HEK293T (cell line): ENCODE measurements around the gene PSME1.

ENCODE experiments used
- CTCF ChIA-PET: fragments of 350-600 bp; formaldehyde crosslinking; extraction: SDS; loops from one replicate; lab custom pipeline; 2021; ENCODE audit warnings: antibody characterized with exemption, inconsistent platforms; lab: Yijun Ruan, JAX
- POLR2A ChIA-PET: fragments of 350-600 bp; formaldehyde crosslinking; extraction: SDS; loops from one replicate; lab custom pipeline; 2020; ENCODE audit warnings: antibody characterized with exemption, inconsistent platforms; lab: Yijun Ruan, JAX
- DNase-seq: peaks from one replicate; pipeline ENCODE4 v3.0.0; 2012; ENCODE audit warnings: mixed read lengths; ENCODE audit errors: extremely low spot score
- ARNT ChIP-seq: fragments of 450-650 bp; IDR thresholded peaks from 2 replicates; pipeline ENCODE4 v1.6.1; 2017; ENCODE audit warnings: mild to moderate bottlenecking
- BHLHE40 ChIP-seq: fragments of 450-650 bp; IDR thresholded peaks from 2 replicates; pipeline ENCODE4 v1.6.1; 2016; ENCODE audit warnings: mild to moderate bottlenecking, moderate library complexity, borderline replicate concordance
- CTBP1 ChIP-seq: fragments of 450-650 bp; IDR thresholded peaks from 2 replicates; pipeline ENCODE4 v1.6.1; 2016; ENCODE audit warnings: borderline replicate concordance
- ELF4 ChIP-seq: fragments of 450-650 bp; IDR thresholded peaks from 2 replicates; pipeline ENCODE4 v1.6.1; 2017; ENCODE audit warnings: antibody characterized with exemption
- FOXA1 ChIP-seq: fragments of 450-650 bp; IDR thresholded peaks from 2 replicates; pipeline ENCODE4 v1.6.1; 2016; ENCODE audit warnings: mild to moderate bottlenecking
- FOXK2 ChIP-seq: fragments of 450-650 bp; IDR thresholded peaks from 2 replicates; pipeline ENCODE4 v1.6.1; 2016; ENCODE audit warnings: mild to moderate bottlenecking
- FOXM1 ChIP-seq: fragments of 450-650 bp; IDR thresholded peaks from 2 replicates; pipeline ENCODE4 v1.6.1; 2017; ENCODE audit warnings: mild to moderate bottlenecking, borderline replicate concordance
- HDGF ChIP-seq: fragments of 450-650 bp; IDR thresholded peaks from 2 replicates; pipeline ENCODE4 v1.6.1; 2017; ENCODE audit warnings: antibody characterized with exemption, borderline replicate concordance
- L3MBTL2 ChIP-seq: fragments of 450-650 bp; conservative IDR thresholded peaks from 2 replicates; pipeline ENCODE4 v1.6.1; 2016; ENCODE audit warnings: mild to moderate bottlenecking
- LEF1 ChIP-seq: fragments of 450-650 bp; IDR thresholded peaks from 2 replicates; pipeline ENCODE4 v1.6.1; 2017; ENCODE audit warnings: mild to moderate bottlenecking, borderline replicate concordance
- NFRKB ChIP-seq: fragments of 450-650 bp; IDR thresholded peaks from 2 replicates; pipeline ENCODE4 v1.6.1; 2016; ENCODE audit warnings: mild to moderate bottlenecking, moderate library complexity
- PKNOX1 ChIP-seq: fragments of 450-650 bp; IDR thresholded peaks from 2 replicates; pipeline ENCODE4 v1.6.1; 2016
- SP1 ChIP-seq: fragments of 450-650 bp; IDR thresholded peaks from 2 replicates; pipeline ENCODE4 v1.6.1; 2017
- SUZ12 ChIP-seq: fragments of 450-650 bp; IDR thresholded peaks from 2 replicates; pipeline ENCODE4 v1.6.1; 2016; ENCODE audit warnings: mild to moderate bottlenecking
- TARDBP ChIP-seq: fragments of 450-650 bp; IDR thresholded peaks from 2 replicates; pipeline ENCODE4 v1.6.1; 2016
- ZNF384 ChIP-seq: fragments of 450-650 bp; IDR thresholded peaks from 2 replicates; pipeline ENCODE4 v1.6.1; 2016

Gene PSME1

GRCh38 chr14:24116128-24116814, 19.7 kb upstream of the PSME1 start:
- ChIA-PET CTCF (interaction anchor here (0.6 to 3.9 kb wide), 4 partner anchors 8 to 59 kb away, joined by 3 to 30 read pairs (median 3); partner anchors contain the start of genes IRF9 and PSME1), POLR2A (interaction anchor here (1.1 to 4.6 kb wide), 7 partner anchors 20 to 30 kb away, joined by 3 to 56 read pairs (median 12); partner anchors contain the start of genes EMC9, PCK2, PSME1 and PSME2)
- DNase-seq: no peak
- TF ChIP-seq CTBP1 (no peak), FOXA1 (no peak), SP1 (no peak), LEF1 (no peak), HDGF (no peak), FOXM1 (no peak), ZNF384 (no peak), L3MBTL2 (no peak)

DNA sequence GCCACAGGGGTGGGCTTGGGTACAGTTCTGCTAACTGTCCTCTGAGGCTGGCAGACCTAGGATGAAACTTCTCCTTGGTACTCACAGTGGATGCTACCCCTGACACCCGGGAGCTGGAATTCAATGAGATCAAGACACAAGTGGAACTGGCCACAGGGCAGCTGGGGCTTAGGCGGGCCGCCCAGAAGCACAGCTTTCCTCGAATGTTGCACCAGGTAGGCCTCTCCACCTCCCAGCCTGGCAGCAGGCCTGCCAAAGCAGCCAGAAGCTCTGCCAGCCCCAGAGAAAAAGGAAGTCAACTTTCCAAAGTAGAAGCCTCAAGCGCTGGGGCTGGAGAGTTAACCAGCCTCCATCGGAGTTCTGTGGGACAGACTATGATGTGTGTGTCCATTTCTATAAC, 18.8 kb upstream of the PSME1 start:
- ChIA-PET POLR2A (interaction anchor here (1.1 to 4.6 kb wide), 5 partner anchors 19 to 29 kb away, joined by 3 to 56 read pairs (median 6); partner anchors contain the start of genes EMC9, PCK2, PSME1 and PSME2), CTCF (interaction anchor here (0.6 to 1.0 kb wide), 3 partner anchors 9 to 130 kb away, joined by 3 to 5 read pairs (median 3); partner anchors contain the start of gene PSME1)
- no peak for DNase-seq
- TF ChIP-seq LEF1 (no peak), ARNT (no peak), NFRKB (no peak), FOXM1 (no peak), FOXA1 (no peak), PKNOX1 (no peak), ZNF384 (no peak), BHLHE40 (no peak), HDGF (no peak), CTBP1 (no peak)

GRCh38 chr14:24119691-24120090, 16.3 kb upstream of the PSME1 start:
- TF ChIP-seq NFRKB (no peak), SUZ12 (no peak), ZNF384 (no peak), SP1 (no peak), ARNT (no peak), FOXK2 (no peak)
- CTCF ChIA-PET: no interaction called here
- POLR2A ChIA-PET: no interaction called here
- DNase-seq: no peak

DNA sequence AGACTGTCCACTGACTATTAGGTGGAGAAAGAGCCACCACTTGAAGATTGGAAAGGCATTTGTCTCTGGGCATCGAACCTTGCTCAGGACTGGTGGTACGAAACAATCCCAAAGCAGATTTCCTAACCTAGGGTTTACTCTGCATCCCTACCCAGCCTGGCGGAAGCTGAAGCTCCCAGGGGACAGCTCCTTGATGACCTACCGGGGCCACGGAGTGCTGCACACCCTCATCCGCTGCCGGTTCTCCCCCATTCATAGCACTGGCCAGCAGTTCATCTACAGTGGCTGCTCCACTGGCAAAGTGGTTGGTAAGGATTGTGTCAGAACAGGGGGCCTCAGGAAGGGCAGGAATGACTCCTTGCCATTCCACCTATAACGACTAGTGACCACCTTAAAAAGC, 14.8 kb upstream of the PSME1 start:
- ChIA-PET CTCF (no interaction called here), POLR2A (interaction anchor here (0.6 to 1.2 kb wide), 3 partner anchors 8 to 17 kb away, joined by 3 to 4 read pairs (median 3); partner anchors contain the start of gene PSME1)

DNA sequence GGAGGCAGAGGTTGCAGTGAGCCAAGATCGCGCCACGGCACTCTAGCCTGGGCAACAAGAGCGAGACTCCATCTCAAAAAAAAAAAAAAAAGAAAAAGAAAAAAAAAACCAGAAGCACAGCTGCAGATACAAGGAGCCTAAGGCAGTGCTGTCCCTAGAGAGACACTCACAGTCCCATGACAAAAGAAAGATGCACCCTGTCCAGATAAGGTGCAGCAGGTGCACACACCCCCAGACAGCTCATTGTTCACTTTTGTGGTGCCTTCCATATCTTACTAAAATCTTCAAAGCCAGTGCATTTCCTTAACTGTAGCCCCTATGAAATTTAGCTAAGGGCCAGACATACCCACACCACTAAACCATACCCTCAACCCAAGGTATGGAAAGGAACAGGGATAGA, 13.6 kb upstream of the PSME1 start:
- ChIA-PET POLR2A (interaction anchor here (0.9 to 3.8 kb wide), 3 partner anchors 8 to 19 kb away, joined by 3 to 25 read pairs (median 3); partner anchors contain the start of genes DCAF11, EMC9 and NRL), CTCF (no interaction called here)
- TF ChIP-seq SP1: no peak
- no peak for TF ChIP-seq PKNOX1
- no peak for TF ChIP-seq ARNT
- TF ChIP-seq LEF1: no peak
- no peak for TF ChIP-seq FOXM1
- TF ChIP-seq FOXA1: no peak
- no peak for TF ChIP-seq CTBP1
- TF ChIP-seq HDGF: no peak
- no peak for TF ChIP-seq TARDBP
- TF ChIP-seq ELF4: no peak
- no peak for TF ChIP-seq ZNF384
- TF ChIP-seq L3MBTL2: no peak
- TF ChIP-seq FOXK2: no peak
- no peak for TF ChIP-seq BHLHE40
- DNase-seq: no peak

More for the DNA sequence above, 14.8 kb upstream of the PSME1 start:
- TF ChIP-seq TARDBP (no peak), ARNT (no peak), FOXM1 (no peak), HDGF (no peak), FOXK2 (no peak), SUZ12 (no peak), SP1 (no peak), NFRKB (no peak), BHLHE40 (no peak), ZNF384 (no peak), PKNOX1 (no peak), FOXA1 (no peak)
- no peak for DNase-seq

DNA sequence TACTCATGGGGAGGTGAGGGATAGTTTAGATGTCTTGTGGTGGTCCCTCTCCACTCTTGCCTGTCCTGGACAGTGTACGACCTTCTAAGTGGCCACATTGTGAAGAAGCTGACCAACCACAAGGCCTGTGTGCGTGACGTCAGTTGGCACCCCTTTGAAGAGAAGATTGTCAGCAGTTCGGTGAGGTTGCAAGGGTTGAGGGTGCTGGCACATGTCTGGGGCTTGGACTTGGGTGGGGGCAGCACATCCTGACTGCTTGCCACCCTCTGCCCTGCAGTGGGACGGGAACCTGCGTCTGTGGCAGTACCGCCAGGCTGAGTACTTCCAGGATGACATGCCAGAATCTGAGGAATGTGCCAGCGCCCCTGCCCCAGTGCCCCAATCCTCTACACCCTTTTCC, 13.1 kb upstream of the PSME1 start:
- TF ChIP-seq LEF1 (no peak), CTBP1 (no peak), FOXK2 (no peak), FOXA1 (no peak), ARNT (no peak), SP1 (no peak), FOXM1 (no peak), ZNF384 (no peak), ELF4 (no peak), NFRKB (no peak), SUZ12 (no peak)
- DNase-seq: no peak
- POLR2A ChIA-PET: interaction anchor here (3.8 kb wide), 1 partner anchor 9 kb away, joined by 25 read pairs; the partner anchor contains the start of genes DCAF11 and NRL
- CTCF ChIA-PET: no interaction called here
